Nephron progenitor cell (in vitro differentiated cells): ENCODE measurements around the gene IGFL3.

Experiments
- DNase-seq: peaks from one replicate; pipeline ENCODE4 v3.0.0; 2021
- H3K27ac Mint-ChIP-seq: 2 replicates; pipeline ENCODE4 v1.8.0; 2021; ENCODE audit warnings: mild to moderate bottlenecking, moderate library complexity, mixed read lengths
- H3K27me3 Mint-ChIP-seq: 2 replicates; pipeline ENCODE4 v1.8.0; 2021; ENCODE audit warnings: mild to moderate bottlenecking, low read depth, mixed read lengths; ENCODE audit not compliant: poor library complexity
- H3K36me3 Mint-ChIP-seq: 2 replicates; pipeline ENCODE4 v1.8.0; 2021; ENCODE audit warnings: low read depth, mixed read lengths
- H3K4me1 Mint-ChIP-seq: 2 replicates; pipeline ENCODE4 v1.8.0; 2021; ENCODE audit warnings: mixed read lengths
- H3K4me3 Mint-ChIP-seq: 2 replicates; pipeline ENCODE4 v1.8.0; 2021; ENCODE audit warnings: mild to moderate bottlenecking, moderate library complexity, mixed read lengths
- H3K9me3 Mint-ChIP-seq: 2 replicates; pipeline ENCODE4 v1.8.0; 2021; ENCODE audit warnings: mild to moderate bottlenecking, moderate library complexity, mixed read lengths
- CTCF ChIP-seq: fragments of 200-600 bp; sonication (generic); IDR thresholded peaks from 2 replicates; pipeline ENCODE4 v1.5.0; 2021; ENCODE audit warnings: antibody characterized with exemption

Gene IGFL3

GRCh38 chr19:46132508-46133100 is 8.1 kb upstream of the IGFL3 start:
- TF ChIP-seq CTCF, result no peak
- peaks cover 22% of the 10 kb centered on the region for H3K27me3 Mint-ChIP-seq
- H3K9me3 Mint-ChIP-seq, result peaks cover 51% of the 10 kb centered on the region
- peaks cover 11% of the 10 kb centered on the region for H3K36me3 Mint-ChIP-seq
- peak overlapping the region; percentile 71 for H3K4me3 Mint-ChIP-seq
- H3K4me1 Mint-ChIP-seq, result peaks cover 28% of the 10 kb centered on the region
- DNase-seq, result no peak
- H3K27ac Mint-ChIP-seq, result peak overlapping the region; percentile 99

- H3K27ac Mint-ChIP-seq, result peak overlapping the region; percentile 99
- H3K27me3 Mint-ChIP-seq, result peaks cover 27% of the 10 kb centered on the region
- TF ChIP-seq CTCF, result no peak
- H3K36me3 Mint-ChIP-seq, result peaks cover 11% of the 10 kb centered on the region
- no peak for DNase-seq
- peaks cover 51% of the 10 kb centered on the region for H3K9me3 Mint-ChIP-seq
- H3K4me3 Mint-ChIP-seq, result no peak overlapping the region
- H3K4me1 Mint-ChIP-seq, result peaks cover 28% of the 10 kb centered on the region
Measured at GRCh38 chr19:46131485-46132143, 7.1 kb upstream of the IGFL3 start.

GRCh38 chr19:46126086-46126580 is 1.6 kb upstream of the IGFL3 start:
- H3K9me3 Mint-ChIP-seq, result peaks cover 27% of the 10 kb centered on the region
- TF ChIP-seq CTCF, result no peak
- no peak overlapping the region for H3K27ac Mint-ChIP-seq
- DNase-seq, result no peak
- peaks cover 42% of the 10 kb centered on the region for H3K27me3 Mint-ChIP-seq
- no peak overlapping the region for H3K4me3 Mint-ChIP-seq
- H3K4me1 Mint-ChIP-seq, result peaks cover 5% of the 10 kb centered on the region
- H3K36me3 Mint-ChIP-seq, result no peaks in the 10 kb centered on the region

- Mint-ChIP-seq H3K27ac (no peak overlapping the region), H3K27me3 (peaks cover 42% of the 10 kb centered on the region), H3K4me1 (peaks cover 6% of the 10 kb centered on the region), H3K36me3 (no peaks in the 10 kb centered on the region), H3K4me3 (no peak overlapping the region), H3K9me3 (peaks cover 27% of the 10 kb centered on the region)
- TF ChIP-seq CTCF, result no peak
- DNase-seq, result no peak
Measured at GRCh38 chr19:46125447-46125846, 959 bp upstream of the IGFL3 start.

- Mint-ChIP-seq H3K27me3 (peaks cover 14% of the 10 kb centered on the region), H3K4me3 (no peak overlapping the region), H3K4me1 (peaks cover 16% of the 10 kb centered on the region), H3K27ac (no peak overlapping the region), H3K36me3 (peaks cover 4% of the 10 kb centered on the region), H3K9me3 (peaks cover 8% of the 10 kb centered on the region)
- no peak for DNase-seq
- no peak for TF ChIP-seq CTCF
Measured at GRCh38 chr19:46118136-46118535, 6.4 kb downstream of the IGFL3 start.

GRCh38 chr19:46116121-46116520 is 8.4 kb downstream of the IGFL3 start:
- H3K27me3 Mint-ChIP-seq, result peaks cover 20% of the 10 kb centered on the region
- no peak for TF ChIP-seq CTCF

More at GRCh38 chr19:46116121-46116520, 8.4 kb downstream of the IGFL3 start:
- Mint-ChIP-seq H3K27ac (no peak overlapping the region), H3K36me3 (peaks cover 4% of the 10 kb centered on the region), H3K4me3 (no peak overlapping the region), H3K4me1 (peaks cover 10% of the 10 kb centered on the region), H3K9me3 (peaks cover 8% of the 10 kb centered on the region)
- no peak for DNase-seq
